Brain microvascular endothelial cell (primary cell): ENCODE data around the gene RNF123.

Experiments
- DNase-seq: peaks from one replicate; pipeline ENCODE4 v3.0.0-alpha.2; 2020
- H3K27ac ChIP-seq: fragments of 250-450 bp; sonication (Bioruptor Pico); 2 replicates; pipeline ENCODE4 v1.5.1; 2020; ENCODE audit warnings: mild to moderate bottlenecking, moderate library complexity
- H3K27me3 ChIP-seq: fragments of 250-450 bp; sonication (Bioruptor Pico); replicated peaks from 2 replicates; pipeline ENCODE4 v1.5.1; 2020; ENCODE audit warnings: mild to moderate bottlenecking
- H3K36me3 ChIP-seq: fragments of 250-450 bp; sonication (Bioruptor Pico); replicated peaks from 2 replicates; pipeline ENCODE4 v1.5.1; 2020; ENCODE audit warnings: mild to moderate bottlenecking
- H3K4me3 ChIP-seq: 2 replicates; pipeline ENCODE4 v1.5.1; 2011; ENCODE audit warnings: low read depth, mild to moderate bottlenecking, control low read depth, low read length, moderate library complexity
- CTCF ChIP-seq: IDR thresholded peaks from 2 replicates; pipeline ENCODE4 v1.5.1; 2011; ENCODE audit warnings: low read depth, mild to moderate bottlenecking, moderate library complexity, low read length, control low read depth, inconsistent platforms; ENCODE audit errors: missing control alignments
- in situ Hi-C: cut with HindIII; loops from 2 replicates; pipeline ENCODE4 v1.10.0; 2017; ENCODE audit warnings: low sequenced_read_pairs, low pct_ligation_motif_present

The RNF123 gene

GRCh38 chr3:49757197-49757596, 67.8 kb downstream of the RNF123 start:
- Histone ChIP-seq H3K27ac (no peak overlapping the region), H3K36me3 (no peaks in the 10 kb centered on the region), H3K27me3 (no peaks in the 10 kb centered on the region), H3K4me3 (no peak overlapping the region)
- TF ChIP-seq CTCF = no peak
- in situ Hi-C loops = no loop called here
- DNase-seq = no peak

GRCh38 chr3:49759226-49759625, 69.9 kb downstream of the RNF123 start:
- Histone ChIP-seq H3K4me3 (no peak overlapping the region), H3K27me3 (no peaks in the 10 kb centered on the region), H3K27ac (no peak overlapping the region), H3K36me3 (no peaks in the 10 kb centered on the region)
- DNase-seq = no peak
- no peak for TF ChIP-seq CTCF
- in situ Hi-C loops = no loop called here

- no peak for DNase-seq
- Histone ChIP-seq H3K36me3 (no peaks in the 10 kb centered on the region), H3K4me3 (no peak overlapping the region), H3K27ac (no peak overlapping the region), H3K27me3 (no peaks in the 10 kb centered on the region)
- in situ Hi-C loops = no loop called here
- TF ChIP-seq CTCF = no peak
Observed at GRCh38 chr3:49761661-49762060, 72.3 kb downstream of the RNF123 start.

GRCh38 chr3:49763981-49764380, 74.6 kb downstream of the RNF123 start:
- Histone ChIP-seq H3K36me3 (no peaks in the 10 kb centered on the region), H3K27ac (no peak overlapping the region), H3K4me3 (no peak overlapping the region), H3K27me3 (no peaks in the 10 kb centered on the region)
- in situ Hi-C loops = no loop called here
- no peak for DNase-seq
- no peak for TF ChIP-seq CTCF

GRCh38 chr3:49769286-49769915, 80.0 kb downstream of the RNF123 start:
- Histone ChIP-seq H3K27ac (no peak overlapping the region), H3K27me3 (no peaks in the 10 kb centered on the region), H3K36me3 (no peaks in the 10 kb centered on the region), H3K4me3 (no peak overlapping the region)
- DNase-seq = no peak
- in situ Hi-C loops = no loop called here
- no peak for TF ChIP-seq CTCF

GRCh38 chr3:49769926-49770325, 80.6 kb downstream of the RNF123 start:
- no peak for DNase-seq
- Histone ChIP-seq H3K36me3 (no peaks in the 10 kb centered on the region), H3K4me3 (no peak overlapping the region), H3K27me3 (no peaks in the 10 kb centered on the region), H3K27ac (no peak overlapping the region)
- no peak for TF ChIP-seq CTCF
- in situ Hi-C loops = no loop called here
